H1 (cell line): ENCODE results near the gene IRS1. TPM values are rescaled to one million over a fixed set of nuclear protein-coding genes. Genes with fewer than 3 reads are reported as not detected.

Experiments
- CTCF ChIA-PET: fragments of 300-600 bp; sonication (Branson Sonifier 250); formaldehyde crosslinking; loops from one replicate; lab custom pipeline; 2021; ENCODE audit not compliant: partially characterized antibody; lab: Charles Lee
- POLR2A ChIA-PET: fragments of 300-600 bp; sonication (Branson Sonifier 250); formaldehyde crosslinking; loops from one replicate; lab custom pipeline; 2021; ENCODE audit warnings: inconsistent platforms; ENCODE audit not compliant: partially characterized antibody; lab: Charles Lee
- DNase-seq, 2 experiments: peaks; one replicate each; pipeline versions ENCODE4 v3.0.0 to v3.0.0-alpha.2; 2010 to 2022; ENCODE audit warnings: low spot score in 2 of 2, low read depth in 1 of 2, mixed read lengths in 1 of 2
- FAIRE-seq: peaks from 2 replicates; lab custom pipeline; 2011; peaks lifted over from hg19 to GRCh38; lab: Jason Lieb, UNC
- H2AFZ ChIP-seq: 2 replicates; pipeline ENCODE4 v1.8.1; 2012; ENCODE audit warnings: low read length, inconsistent platforms
- H2AK5ac ChIP-seq: 2 replicates; pipeline ENCODE4 v1.6.1; 2013; ENCODE audit warnings: low read depth, low read length
- H2BK120ac ChIP-seq: replicated peaks from 2 replicates; pipeline ENCODE3; 2013; ENCODE audit warnings: low read depth, low read length, inconsistent platforms
- H2BK12ac ChIP-seq: 2 replicates; pipeline ENCODE4 v1.6.1; 2013; ENCODE audit warnings: low read depth, low read length
- H2BK15ac ChIP-seq: 2 replicates; pipeline ENCODE4 v1.6.1; 2013; ENCODE audit warnings: low read length
- H2BK20ac ChIP-seq: 2 replicates; pipeline ENCODE4 v1.6.1; 2013; ENCODE audit warnings: low read length
- H2BK5ac ChIP-seq: 2 replicates; pipeline ENCODE4 v1.6.1; 2013; ENCODE audit warnings: low read depth, low read length
- H3K14ac ChIP-seq: 2 replicates; pipeline ENCODE4 v1.6.1; 2013; ENCODE audit warnings: inconsistent platforms; ENCODE audit not compliant: insufficient read length
- H3K18ac ChIP-seq: 2 replicates; pipeline ENCODE4 v1.6.1; 2013; ENCODE audit warnings: low read length; ENCODE audit errors: extremely low read depth
- H3K23ac ChIP-seq: 2 replicates; pipeline ENCODE4 v1.6.1; 2013; ENCODE audit warnings: inconsistent platforms; ENCODE audit not compliant: insufficient read length
- H3K23me2 ChIP-seq: 2 replicates; pipeline ENCODE4 v1.6.1; 2013; ENCODE audit warnings: low read depth, low read length
- H3K27ac ChIP-seq: 2 replicates; pipeline ENCODE4 v1.6.1; 2011; ENCODE audit warnings: low read depth, low read length, inconsistent platforms
- H3K27me3 ChIP-seq, 4 experiments: replicated peaks in 1 of 4; 1 replicate in 1 of 4; 2 replicates in 3 of 4; pipeline versions ENCODE4 v1.6.1 to v1.8.1; 2011 to 2013; ENCODE audit warnings: low read length in 3 of 4, mild to moderate bottlenecking in 3 of 4, inconsistent platforms in 2 of 4, mixed read lengths in 2 of 4, moderate library complexity in 1 of 4; ENCODE audit not compliant: control insufficient read depth in 3 of 4, insufficient read depth in 3 of 4; ENCODE audit errors: extremely low read depth in 1 of 4
- H3K36me3 ChIP-seq, 4 experiments: 2 replicates each; pipeline versions ENCODE4 v1.6.1 to v1.8.1; 2011 to 2013; ENCODE audit warnings: mild to moderate bottlenecking in 4 of 4, low read length in 3 of 4, moderate library complexity in 2 of 4, control low read depth in 1 of 4, inconsistent platforms in 1 of 4; ENCODE audit not compliant: insufficient read depth in 4 of 4, control insufficient read depth in 2 of 4
- H3K4ac ChIP-seq: replicated peaks from 2 replicates; pipeline ENCODE3; 2013; ENCODE audit warnings: low read length, low read depth, mixed read lengths, inconsistent platforms; ENCODE audit not compliant: insufficient read length
- H3K4me1 ChIP-seq, 4 experiments: replicated peaks in 1 of 4; 1 replicate in 1 of 4; 2 replicates in 3 of 4; pipeline versions ENCODE4 v1.6.1 to v1.8.1; 2011 to 2013; ENCODE audit warnings: low read length in 3 of 4, inconsistent platforms in 2 of 4, mixed read lengths in 1 of 4; ENCODE audit not compliant: insufficient read depth in 4 of 4, control insufficient read depth in 3 of 4
- H3K4me2 ChIP-seq, 2 experiments: 2 replicates each; pipeline versions ENCODE4 v1.6.1 to v1.8.1; 2011 to 2013; ENCODE audit warnings: low read depth in 2 of 2, low read length in 2 of 2, control low read depth in 1 of 2, inconsistent platforms in 1 of 2, mild to moderate bottlenecking in 1 of 2; ENCODE audit not compliant: insufficient read depth in 1 of 2
- H3K4me3 ChIP-seq, 4 experiments: fragments of 200-600, 300-600 bp in 1 of 4; sonication (generic), shearing (Covaris generic), sonication (Bioruptor Twin) in 1 of 4; 2 replicates each; pipeline versions ENCODE4 v1.5.1 to v1.8.1; 2011 to 2016; ENCODE audit warnings: low read length in 4 of 4, low read depth in 3 of 4, control low read depth in 2 of 4, inconsistent platforms in 2 of 4, mild to moderate bottlenecking in 2 of 4, mixed read lengths in 1 of 4, moderate library complexity in 1 of 4; ENCODE audit not compliant: insufficient read depth in 2 of 4; ENCODE audit errors: extremely low read depth in 1 of 4
- H3K56ac ChIP-seq: replicated peaks from 2 replicates; pipeline ENCODE3; 2013; ENCODE audit warnings: low read depth, mild to moderate bottlenecking, mixed read lengths, low read length, inconsistent platforms; ENCODE audit not compliant: insufficient read length
- H3K79me1 ChIP-seq: 2 replicates; pipeline ENCODE4 v1.6.1; 2013; ENCODE audit warnings: low read depth, low read length, control low read depth
- H3K79me2 ChIP-seq, 2 experiments: 2 replicates each; pipeline versions ENCODE4 v1.6.1 to v1.8.1; 2012 to 2013; ENCODE audit warnings: low read length in 2 of 2, mild to moderate bottlenecking in 2 of 2, inconsistent platforms in 1 of 2; ENCODE audit not compliant: insufficient read depth in 2 of 2, control insufficient read depth in 1 of 2
- H3K9ac ChIP-seq, 4 experiments: replicated peaks in 1 of 4; 1 replicate in 1 of 4; 2 replicates in 3 of 4; pipeline versions ENCODE4 v1.6.1 to v1.8.1; 2011 to 2013; ENCODE audit warnings: low read depth in 3 of 4, low read length in 3 of 4, control low read depth in 2 of 4, mild to moderate bottlenecking in 2 of 4, moderate library complexity in 2 of 4, inconsistent platforms in 1 of 4; ENCODE audit errors: extremely low read depth in 1 of 4
- H3K9me3 ChIP-seq, 2 experiments: 2 replicates each; pipeline versions ENCODE4 v1.6.1 to v1.8.1; 2012 to 2013; ENCODE audit warnings: mild to moderate bottlenecking in 2 of 2, moderate library complexity in 2 of 2, control low read depth in 1 of 2, inconsistent platforms in 1 of 2, low read depth in 1 of 2, low read length in 1 of 2, mixed read lengths in 1 of 2; ENCODE audit not compliant: insufficient read depth in 2 of 2
- H4K20me1 ChIP-seq, 2 experiments: replicated peaks in 1 of 2; 2 replicates each; pipeline versions ENCODE3 to v1.8.1; 2011 to 2013; ENCODE audit warnings: inconsistent platforms in 2 of 2, low read length in 2 of 2, mild to moderate bottlenecking in 1 of 2; ENCODE audit not compliant: insufficient read depth in 2 of 2, control insufficient read depth in 1 of 2
- H4K5ac ChIP-seq: 2 replicates; pipeline ENCODE4 v1.6.1; 2013; ENCODE audit warnings: low read length, low read depth, mixed read lengths, inconsistent platforms; ENCODE audit not compliant: insufficient read length
- H4K8ac ChIP-seq: 2 replicates; pipeline ENCODE4 v1.8.0; 2013; ENCODE audit warnings: mild to moderate bottlenecking, moderate library complexity, low read length, inconsistent platforms; ENCODE audit not compliant: insufficient read depth; ENCODE audit errors: extremely low read depth
- H4K91ac ChIP-seq: replicated peaks from 2 replicates; pipeline ENCODE3; 2013; ENCODE audit warnings: low read length, mixed read lengths, inconsistent platforms; ENCODE audit not compliant: insufficient read length
- CHD1 ChIP-seq: IDR thresholded peaks from 2 replicates; pipeline ENCODE4 v1.6.1; 2012; ENCODE audit warnings: low read depth, low read length, improper control_type of control experiment
- CREB1 ChIP-seq: IDR thresholded peaks from 2 replicates; pipeline ENCODE4 v1.6.1; 2012; ENCODE audit warnings: inconsistent platforms
- CTCF ChIP-seq, 3 experiments: IDR thresholded peaks; 1 replicate in 2 of 3; 2 replicates in 1 of 3; pipeline versions ENCODE4 v1.5.1 to v1.6.1; 2011; ENCODE audit warnings: low read length in 3 of 3, mild to moderate bottlenecking in 3 of 3, inconsistent platforms in 2 of 3, low read depth in 1 of 3, moderate library complexity in 1 of 3; ENCODE audit not compliant: insufficient read depth in 1 of 3; ENCODE audit errors: control extremely low read depth in 1 of 3
- EZH2 ChIP-seq: fragments of 200-600 bp; sonication (generic); IDR thresholded peaks from 2 replicates; pipeline ENCODE4 v1.7.1; 2012; ENCODE audit warnings: low read depth, mild to moderate bottlenecking, moderate library complexity, low read length, inconsistent platforms; ENCODE audit not compliant: severe bottlenecking
- KDM5A ChIP-seq: fragments of 200-600 bp; IDR thresholded peaks from 2 replicates; pipeline ENCODE4 v1.7.1; 2012; ENCODE audit warnings: mild to moderate bottlenecking, low read length, inconsistent platforms, mixed read lengths
- RAD21 ChIP-seq, 2 experiments: IDR thresholded peaks in 1 of 2; conservative IDR thresholded peaks in 1 of 2; 2 replicates each; pipeline ENCODE4 v1.6.1; 2011; ENCODE audit warnings: low read depth in 2 of 2, low read length in 2 of 2, improper control_type of control experiment in 1 of 2, inconsistent platforms in 1 of 2, mild to moderate bottlenecking in 1 of 2, moderate library complexity in 1 of 2
- SIX5 ChIP-seq: IDR thresholded peaks from 2 replicates; pipeline ENCODE4 v1.6.1; 2011; ENCODE audit warnings: mild to moderate bottlenecking, low read depth, low read length
- TAF7 ChIP-seq: optimal IDR thresholded peaks from 2 replicates; pipeline ENCODE3; 2011; ENCODE audit warnings: low read depth, mild to moderate bottlenecking, inconsistent platforms, low read length, moderate library complexity, borderline replicate concordance
- TCF12 ChIP-seq: IDR thresholded peaks from 2 replicates; pipeline ENCODE4 v1.6.1; 2011; ENCODE audit warnings: low read depth, mild to moderate bottlenecking, low read length
- WGBS, 2 experiments: shearing (Covaris generic) in 1 of 2; methylation state at CpG; one replicate each; pipeline versions ENCODE4 v1.1.6 to v1.1.7; 2013 to 2015; ENCODE audit warnings: low lambda C conversion rate in 2 of 2, mixed read lengths in 2 of 2, inconsistent platforms in 1 of 2, low coverage in 1 of 2, missing lambda C conversion rate in 1 of 2; ENCODE audit not compliant: insufficient replicate concordance in 2 of 2, insufficient coverage in 1 of 2, insufficient read length in 1 of 2; ENCODE audit errors: extremely low coverage in 1 of 2, missing lambda C conversion rate in 1 of 2; 5-methylcytosine and 5-hydroxymethylcytosine counted together
- polyA plus RNA-seq, 7 experiments: library from polyadenylated mRNA; depleted of rRNA in 3 of 7; stranded (reverse) in 5 of 7; unstranded in 2 of 7; fragments of >200 nt in 5 of 7; fragments of 200-250 nt in 2 of 7; gene quantifications; 1 replicate in 5 of 7; 2 replicates in 1 of 7; 4 replicates in 1 of 7; pipeline versions ENCODE4 v1.2.1 to v1.2.3, GENCODE V29; 2011 to 2013; ENCODE audit warnings: missing spikeins in 2 of 7, mixed read lengths in 2 of 7
- total RNA-seq: library from RNA; stranded (reverse); fragmentation: NEBNext Ultra II Directional; extraction: Animal tissue kit (Norgen Biotek cat#: 25700); gene quantifications from 2 replicates; pipeline ENCODE4 v1.2.1, GENCODE V29; 2021
- TF ChIP-seq, protein P1 (sequence below): IDR thresholded peaks from 2 replicates; pipeline ENCODE4 v1.6.1; 2012; ENCODE audit warnings: low read length, inconsistent platforms

The IRS1 gene
- total and polyA plus RNA-seq, 2 of the 8 experiments (the other 6 are each of a cell fraction or from before 2014, with no cell fraction given) = 9.1 to 26.9 TPM

DNA sequence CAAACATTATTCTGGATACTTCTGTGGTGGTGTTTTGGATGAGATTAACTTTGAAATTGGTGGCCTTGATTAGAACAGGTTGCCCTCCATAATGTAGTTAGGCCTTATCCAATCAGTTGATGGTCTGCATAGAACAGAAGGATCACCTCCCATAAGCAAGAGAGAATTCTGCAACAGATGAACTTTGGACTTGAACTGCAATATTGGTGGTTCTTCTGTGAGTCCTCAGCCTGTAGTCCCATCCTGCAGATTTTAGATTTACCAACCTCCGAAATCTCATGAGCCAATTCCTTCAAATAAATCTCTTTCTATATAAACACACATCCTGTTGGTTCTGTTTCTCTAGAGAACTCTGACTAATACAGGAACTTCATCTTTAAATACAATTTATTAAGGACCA is 81.9 kb downstream of the IRS1 start:
- peaks cover 0 to 5% of the 10 kb centered on the region in 2 experiments for H4K20me1 ChIP-seq
- no peaks in the 10 kb centered on the region for H3K79me2 ChIP-seq
- WGBS, 2 experiments = 96% methylated on average over 1 of the region's 1 CpG; no CpG with 5 or more reads in 1 of the 2 experiments
- H4K8ac ChIP-seq = no peak overlapping the region
- no peak overlapping the region for H2BK5ac ChIP-seq
- H4K5ac ChIP-seq = no peak overlapping the region
- no peaks in the 10 kb centered on the region for H3K27me3 ChIP-seq
- H3K23ac ChIP-seq = no peak overlapping the region
- no peak overlapping the region for H2BK20ac ChIP-seq
- H3K18ac ChIP-seq = no peak overlapping the region
- DNase-seq = no peak
- no peaks in the 10 kb centered on the region for H3K79me1 ChIP-seq
- no peaks in the 10 kb centered on the region; a peak in 1 of 7 replicates for H3K4me1 ChIP-seq
- H2AK5ac ChIP-seq = no peak overlapping the region
- POLR2A ChIA-PET = no interaction called here
- no peak overlapping the region for H2AFZ ChIP-seq
- no peak overlapping the region for H3K4ac ChIP-seq
- H3K56ac ChIP-seq = no peak overlapping the region
- FAIRE-seq = no peak
- H3K14ac ChIP-seq = no peak overlapping the region
- H3K9me3 ChIP-seq = no peaks in the 10 kb centered on the region
- peaks cover 5% of the 10 kb centered on the region; the same call in 1 of the 2 replicates for H3K23me2 ChIP-seq
- no peak overlapping the region for H3K27ac ChIP-seq
- no peak overlapping the region for H3K9ac ChIP-seq
- no peak overlapping the region for H2BK15ac ChIP-seq
- H2BK120ac ChIP-seq = no peak overlapping the region
- no peak overlapping the region for H3K4me3 ChIP-seq
- CTCF ChIA-PET = no interaction called here
- H4K91ac ChIP-seq = no peak overlapping the region
- no peaks in the 10 kb centered on the region for H3K36me3 ChIP-seq
- no peak overlapping the region for H3K4me2 ChIP-seq
- no peak overlapping the region for H2BK12ac ChIP-seq
- no peak for TF ChIP-seq TCF12
- TF ChIP-seq KDM5A = no peak
- TF ChIP-seq, protein P1, sequence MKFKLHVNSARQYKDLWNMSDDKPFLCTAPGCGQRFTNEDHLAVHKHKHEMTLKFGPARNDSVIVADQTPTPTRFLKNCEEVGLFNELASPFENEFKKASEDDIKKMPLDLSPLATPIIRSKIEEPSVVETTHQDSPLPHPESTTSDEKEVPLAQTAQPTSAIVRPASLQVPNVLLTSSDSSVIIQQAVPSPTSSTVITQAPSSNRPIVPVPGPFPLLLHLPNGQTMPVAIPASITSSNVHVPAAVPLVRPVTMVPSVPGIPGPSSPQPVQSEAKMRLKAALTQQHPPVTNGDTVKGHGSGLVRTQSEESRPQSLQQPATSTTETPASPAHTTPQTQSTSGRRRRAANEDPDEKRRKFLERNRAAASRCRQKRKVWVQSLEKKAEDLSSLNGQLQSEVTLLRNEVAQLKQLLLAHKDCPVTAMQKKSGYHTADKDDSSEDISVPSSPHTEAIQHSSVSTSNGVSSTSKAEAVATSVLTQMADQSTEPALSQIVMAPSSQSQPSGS = no peak
- no peak for TF ChIP-seq SIX5
- TF ChIP-seq TAF7 = no peak
- TF ChIP-seq CREB1 = no peak
- TF ChIP-seq EZH2 = no peak
- TF ChIP-seq CTCF (IDR thresholded peaks at IDR 0.05; ENCODE audit: control extremely low read depth in 1 of 3, insufficient read depth in 1 of 3, low read depth in 1 of 3, low read length in 3 of 3) = no peak
- no peak for TF ChIP-seq RAD21 (IDR thresholded peaks at IDR 0.05 in 1 of 2, conservative IDR thresholded peaks at IDR 0.05 in 1 of 2; ENCODE audit: low read depth in 2 of 2, low read length in 2 of 2)
- TF ChIP-seq CHD1 = no peak
